ENCODE data around the gene TSPAN18.
A peak's percentile ranks its signal among the peaks of the same experiment; 100 is the strongest.

TSPAN18 gene

DNA sequence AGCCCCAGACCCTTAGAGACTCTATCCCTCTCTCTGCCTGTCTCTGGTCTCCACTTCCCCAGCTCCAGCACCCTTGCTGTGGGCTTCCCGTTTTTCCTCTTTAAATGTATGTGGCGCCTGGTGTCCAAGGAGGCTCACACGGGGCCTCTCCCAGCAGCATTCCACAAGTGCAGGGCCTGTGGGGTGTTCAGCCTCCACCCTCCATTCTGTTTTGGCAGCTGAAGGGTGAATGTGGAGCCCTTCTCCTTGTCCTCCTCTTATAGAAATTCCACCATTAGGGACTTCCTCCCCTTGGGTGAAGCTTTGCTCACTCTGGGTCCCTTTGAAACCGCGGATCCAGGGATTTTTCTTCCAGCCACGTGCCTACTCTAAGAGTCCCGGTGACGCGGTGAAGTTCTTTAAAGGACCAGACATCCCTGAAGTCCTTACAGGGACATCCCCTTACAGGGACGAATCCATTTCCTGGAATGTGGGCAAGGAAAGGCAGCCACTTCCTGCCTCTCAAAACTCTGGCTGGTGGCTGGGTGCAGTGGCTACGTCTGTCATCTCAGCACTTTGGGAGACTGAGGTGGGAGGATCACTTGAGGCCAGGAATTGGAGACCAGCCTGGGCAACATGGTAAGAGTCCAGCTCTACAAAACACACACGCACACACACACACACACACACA lies 1.6 kb upstream of the TSPAN18 start:
- Mint-ChIP-seq H3K27ac (no peak overlapping the region), H3K36me3 (ENCODE audit: low read depth) (peaks cover 2% of the 10 kb centered on the region), H3K4me1 (ENCODE audit: low read depth) (peaks cover 27% of the 10 kb centered on the region), H3K9me3 (no peaks in the 10 kb centered on the region), H3K27me3 (ENCODE audit: low read depth) (peaks cover 43% of the 10 kb centered on the region), H3K4me3 (peak overlapping the region; percentile 76)
- no peak for DNase-seq (ENCODE audit: low spot score)

- Mint-ChIP-seq H3K9me3 (no peaks in the 10 kb centered on the region), H3K4me1 (ENCODE audit: low read depth) (peaks cover 27% of the 10 kb centered on the region), H3K36me3 (ENCODE audit: low read depth) (peaks cover 2% of the 10 kb centered on the region), H3K27me3 (ENCODE audit: low read depth) (peaks cover 42% of the 10 kb centered on the region), H3K4me3 (peak overlapping the region; percentile 76), H3K27ac (peak overlapping the region; percentile 50)
- DNase-seq (ENCODE audit: low spot score), result no peak
Measured at GRCh38 chr11:44725757-44726282, 942 bp upstream of the TSPAN18 start.

DNA sequence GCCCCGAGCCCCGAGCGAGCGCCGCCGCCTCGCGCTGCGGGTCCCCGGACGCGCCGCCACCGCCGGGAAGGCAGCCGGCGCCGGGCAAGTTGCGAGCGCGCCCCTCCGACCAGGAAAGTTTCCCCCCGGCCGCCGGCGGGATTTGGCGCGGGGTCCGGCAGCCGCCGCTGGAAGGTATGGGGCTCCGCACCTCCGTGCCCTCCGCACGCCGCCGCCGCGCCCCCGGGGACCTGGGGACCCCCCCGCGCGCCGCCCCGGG lies 281 bp downstream of the TSPAN18 start:
- no peaks in the 10 kb centered on the region for H3K9me3 Mint-ChIP-seq
- DNase-seq (ENCODE audit: low spot score), result no peak
- H3K4me1 Mint-ChIP-seq (ENCODE audit: low read depth), result peaks cover 27% of the 10 kb centered on the region
- no peak overlapping the region for H3K4me3 Mint-ChIP-seq
- H3K27me3 Mint-ChIP-seq (ENCODE audit: low read depth), result peaks cover 42% of the 10 kb centered on the region
- H3K27ac Mint-ChIP-seq, result no peak overlapping the region
- peaks cover 2% of the 10 kb centered on the region for H3K36me3 Mint-ChIP-seq (ENCODE audit: low read depth)

- Mint-ChIP-seq H3K4me3 (peak overlapping the region; percentile 78), H3K27me3 (ENCODE audit: low read depth) (peaks cover 42% of the 10 kb centered on the region)
Measured at GRCh38 chr11:44727373-44728287, 868 bp downstream of the TSPAN18 start.

GRCh38 chr11:44728491-44728910 lies 1.7 kb downstream of the TSPAN18 start:
- peaks cover 29% of the 10 kb centered on the region for H3K4me1 Mint-ChIP-seq (ENCODE audit: low read depth)
- H3K9me3 Mint-ChIP-seq, result no peaks in the 10 kb centered on the region
- no peak for DNase-seq (ENCODE audit: low spot score)
- H3K27me3 Mint-ChIP-seq (ENCODE audit: low read depth), result peaks cover 40% of the 10 kb centered on the region
- H3K27ac Mint-ChIP-seq, result no peak overlapping the region
- H3K4me3 Mint-ChIP-seq, result peak overlapping the region; percentile 78
- H3K36me3 Mint-ChIP-seq (ENCODE audit: low read depth), result peaks cover 2% of the 10 kb centered on the region

More at GRCh38 chr11:44727373-44728287, 868 bp downstream of the TSPAN18 start:
- Mint-ChIP-seq H3K27ac (peak overlapping the region; percentile 36), H3K36me3 (ENCODE audit: low read depth) (peaks cover 2% of the 10 kb centered on the region), H3K4me1 (ENCODE audit: low read depth) (peaks cover 29% of the 10 kb centered on the region), H3K9me3 (no peaks in the 10 kb centered on the region)
- peak; percentile 71 for DNase-seq (ENCODE audit: low spot score)

GRCh38 chr11:44729063-44729462 lies 2.3 kb downstream of the TSPAN18 start:
- H3K27ac Mint-ChIP-seq, result no peak overlapping the region
- H3K4me3 Mint-ChIP-seq, result peak overlapping the region; percentile 78
- peaks cover 39% of the 10 kb centered on the region for H3K27me3 Mint-ChIP-seq (ENCODE audit: low read depth)
- H3K9me3 Mint-ChIP-seq, result no peaks in the 10 kb centered on the region
- H3K4me1 Mint-ChIP-seq (ENCODE audit: low read depth), result peaks cover 29% of the 10 kb centered on the region
- DNase-seq (ENCODE audit: low spot score), result no peak
- H3K36me3 Mint-ChIP-seq (ENCODE audit: low read depth), result peaks cover 2% of the 10 kb centered on the region

DNA sequence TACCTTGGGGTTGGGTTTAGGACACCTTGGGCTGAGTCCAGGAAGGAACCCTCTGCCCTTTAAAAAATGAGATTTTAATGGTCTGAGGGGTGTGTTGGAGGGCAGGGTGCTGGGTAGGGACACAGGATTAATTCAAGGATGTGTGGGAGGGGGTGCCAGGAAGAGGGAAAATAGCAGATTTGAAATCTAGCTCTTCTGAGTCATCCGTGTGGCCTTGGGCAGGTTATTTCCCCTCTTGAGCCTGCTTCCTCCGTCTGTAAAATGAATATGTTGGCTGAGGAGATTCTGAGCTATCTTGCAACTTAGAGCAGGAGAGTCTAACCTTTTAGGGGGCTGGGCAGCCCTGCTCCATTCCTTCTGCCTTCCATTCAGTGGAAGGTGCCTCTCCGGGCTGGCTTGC lies 3.0 kb downstream of the TSPAN18 start:
- Mint-ChIP-seq H3K27me3 (ENCODE audit: low read depth) (peaks cover 39% of the 10 kb centered on the region), H3K36me3 (ENCODE audit: low read depth) (peaks cover 2% of the 10 kb centered on the region), H3K9me3 (no peaks in the 10 kb centered on the region), H3K27ac (no peak overlapping the region), H3K4me1 (ENCODE audit: low read depth) (peaks cover 29% of the 10 kb centered on the region), H3K4me3 (no peak overlapping the region)
- no peak for DNase-seq (ENCODE audit: low spot score)

- Mint-ChIP-seq H3K27ac (no peak overlapping the region), H3K4me3 (no peak overlapping the region), H3K4me1 (ENCODE audit: low read depth) (peaks cover 23% of the 10 kb centered on the region), H3K36me3 (ENCODE audit: low read depth) (peaks cover 2% of the 10 kb centered on the region), H3K9me3 (no peaks in the 10 kb centered on the region), H3K27me3 (ENCODE audit: low read depth) (peaks cover 30% of the 10 kb centered on the region)
- no peak for DNase-seq (ENCODE audit: low spot score)
Measured at GRCh38 chr11:44730775-44731174, 4.0 kb downstream of the TSPAN18 start.

DNA sequence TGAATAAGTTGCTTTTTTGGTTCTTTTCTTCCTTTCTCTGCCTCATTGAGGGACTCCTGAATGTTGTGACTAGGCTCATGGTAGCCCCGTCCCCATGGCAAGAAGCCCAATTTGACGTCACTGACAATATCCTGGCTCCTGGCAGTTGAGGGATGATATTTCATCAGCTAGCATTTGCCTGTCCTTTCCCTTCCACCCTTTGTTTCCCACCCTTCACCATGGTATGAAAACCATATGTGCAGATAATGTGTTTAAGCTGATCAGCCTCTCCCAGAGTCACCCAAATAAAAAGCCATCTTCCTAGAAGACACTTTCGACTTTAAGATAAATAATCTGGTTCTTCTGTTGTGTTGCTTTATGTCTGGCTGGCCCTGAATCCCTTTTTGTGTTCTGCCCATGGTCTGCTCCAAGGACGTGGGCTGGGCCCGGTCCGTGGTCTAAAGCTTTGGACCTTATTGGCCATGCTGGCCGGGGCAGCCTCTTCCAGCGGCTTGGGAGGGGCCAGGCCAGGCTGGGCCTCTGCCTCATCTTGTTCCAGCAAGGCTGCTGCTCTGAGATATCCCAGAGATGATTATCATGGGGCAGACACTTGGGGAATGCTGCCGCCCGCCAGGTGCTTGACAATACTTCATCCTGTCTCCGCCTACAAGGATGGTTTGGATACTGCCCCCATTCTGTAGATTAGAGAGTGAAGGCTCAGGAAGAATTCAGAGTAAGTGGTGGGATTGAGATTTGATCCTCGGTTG lies 5.1 kb downstream of the TSPAN18 start:
- H3K27me3 Mint-ChIP-seq (ENCODE audit: low read depth), result peaks cover 23% of the 10 kb centered on the region
- H3K4me1 Mint-ChIP-seq (ENCODE audit: low read depth), result peaks cover 16% of the 10 kb centered on the region
- H3K4me3 Mint-ChIP-seq, result no peak overlapping the region
- no peaks in the 10 kb centered on the region for H3K9me3 Mint-ChIP-seq
- H3K27ac Mint-ChIP-seq, result no peak overlapping the region
- H3K36me3 Mint-ChIP-seq (ENCODE audit: low read depth), result no peaks in the 10 kb centered on the region
- DNase-seq (ENCODE audit: low spot score), result no peak

GRCh38 chr11:44732564-44732963 lies 5.8 kb downstream of the TSPAN18 start:
- Mint-ChIP-seq H3K27ac (no peak overlapping the region), H3K4me1 (ENCODE audit: low read depth) (peaks cover 16% of the 10 kb centered on the region), H3K4me3 (no peak overlapping the region), H3K27me3 (ENCODE audit: low read depth) (peaks cover 23% of the 10 kb centered on the region), H3K36me3 (ENCODE audit: low read depth) (no peaks in the 10 kb centered on the region), H3K9me3 (no peaks in the 10 kb centered on the region)
- DNase-seq (ENCODE audit: low spot score), result no peak

DNA sequence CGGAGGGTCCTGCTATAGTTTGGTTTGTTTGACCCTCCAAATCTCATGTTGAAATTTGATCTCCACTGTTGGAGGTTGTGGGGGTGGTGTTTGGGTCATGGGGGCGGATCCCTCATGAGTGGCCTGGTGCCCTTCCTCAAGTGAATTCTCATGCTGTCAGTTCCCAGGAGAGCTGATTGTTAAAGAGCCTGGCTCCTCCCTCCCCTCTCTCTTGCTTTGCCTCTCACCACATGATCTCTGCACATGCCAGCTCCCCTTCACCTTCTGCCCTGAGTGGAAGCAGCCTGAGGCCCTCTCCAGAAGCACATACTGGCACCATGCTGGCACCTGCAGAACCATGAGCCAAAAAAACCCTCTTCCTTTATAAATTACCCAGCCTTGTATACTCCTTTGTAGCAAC lies 7.1 kb downstream of the TSPAN18 start:
- Mint-ChIP-seq H3K4me1 (ENCODE audit: low read depth) (peaks cover 9% of the 10 kb centered on the region), H3K4me3 (no peak overlapping the region), H3K27ac (no peak overlapping the region), H3K36me3 (ENCODE audit: low read depth) (no peaks in the 10 kb centered on the region), H3K27me3 (ENCODE audit: low read depth) (peaks cover 10% of the 10 kb centered on the region), H3K9me3 (no peaks in the 10 kb centered on the region)
- DNase-seq (ENCODE audit: low spot score), result no peak

DNA sequence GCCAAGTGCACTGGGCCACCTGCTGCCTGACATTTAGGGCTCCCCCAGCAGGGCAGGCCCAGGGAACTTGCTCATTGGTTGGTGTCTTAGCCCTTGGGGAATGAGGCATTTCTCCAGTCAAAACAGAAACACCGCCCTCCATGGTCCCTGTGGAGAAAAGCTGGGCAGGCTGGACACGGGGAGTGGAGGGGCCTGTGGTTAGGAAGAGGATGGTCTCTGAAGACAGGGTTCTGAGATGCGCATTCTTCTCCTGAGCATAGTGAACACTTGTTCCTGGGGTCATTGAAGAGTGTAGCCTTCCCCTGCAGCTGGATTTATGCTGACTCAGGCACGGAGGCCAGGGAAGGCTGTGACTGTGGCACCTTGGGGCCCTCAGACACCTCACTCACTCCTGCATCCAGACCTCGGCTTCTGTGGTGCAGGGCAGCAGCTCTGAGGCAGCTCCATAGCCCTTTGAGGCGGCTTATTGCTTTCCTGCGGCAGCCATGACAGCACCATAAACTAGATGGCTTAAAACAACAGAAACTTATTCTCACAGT lies 8.2 kb downstream of the TSPAN18 start:
- H3K27ac Mint-ChIP-seq, result no peak overlapping the region
- H3K4me1 Mint-ChIP-seq (ENCODE audit: low read depth), result peaks cover 1% of the 10 kb centered on the region
- no peaks in the 10 kb centered on the region for H3K9me3 Mint-ChIP-seq
- H3K4me3 Mint-ChIP-seq, result no peak overlapping the region
- H3K36me3 Mint-ChIP-seq (ENCODE audit: low read depth), result no peaks in the 10 kb centered on the region
- no peak for DNase-seq (ENCODE audit: low spot score)
- H3K27me3 Mint-ChIP-seq (ENCODE audit: low read depth), result peaks cover 2% of the 10 kb centered on the region

DNA sequence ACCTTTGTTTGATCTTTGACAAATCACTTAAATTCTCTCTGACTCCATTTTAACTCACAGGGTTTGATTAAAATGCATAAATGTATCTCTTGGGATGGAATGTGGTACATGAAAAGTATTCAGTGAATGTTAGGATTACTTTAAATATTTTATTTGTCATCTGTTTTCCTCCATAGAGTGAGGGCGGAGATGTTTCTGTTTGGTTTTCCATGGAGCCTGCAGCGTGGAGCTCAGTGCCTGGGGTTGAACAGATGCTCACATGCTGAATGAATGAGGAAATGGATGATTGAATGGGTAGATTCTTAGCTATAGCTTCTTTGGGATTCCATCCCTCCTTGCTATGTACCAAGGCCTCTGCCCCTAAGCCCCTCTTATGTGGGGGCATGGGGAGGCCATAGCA lies 10.0 kb downstream of the TSPAN18 start:
- H3K27me3 Mint-ChIP-seq (ENCODE audit: low read depth), result no peaks in the 10 kb centered on the region
- DNase-seq (ENCODE audit: low spot score), result no peak
- H3K4me1 Mint-ChIP-seq (ENCODE audit: low read depth), result peaks cover 1% of the 10 kb centered on the region
- no peak overlapping the region for H3K27ac Mint-ChIP-seq
- no peaks in the 10 kb centered on the region for H3K36me3 Mint-ChIP-seq (ENCODE audit: low read depth)
- no peak overlapping the region for H3K4me3 Mint-ChIP-seq
- H3K9me3 Mint-ChIP-seq, result no peaks in the 10 kb centered on the region

All from T-helper 2 cell treated with Interferon-gamma antibody and Interleukin-4, amounts not matched to agents 5 μg/mL and 100 μg/mL, for 36 hours (primary cell).